ENCODE data around the gene ULK4.

DNA sequence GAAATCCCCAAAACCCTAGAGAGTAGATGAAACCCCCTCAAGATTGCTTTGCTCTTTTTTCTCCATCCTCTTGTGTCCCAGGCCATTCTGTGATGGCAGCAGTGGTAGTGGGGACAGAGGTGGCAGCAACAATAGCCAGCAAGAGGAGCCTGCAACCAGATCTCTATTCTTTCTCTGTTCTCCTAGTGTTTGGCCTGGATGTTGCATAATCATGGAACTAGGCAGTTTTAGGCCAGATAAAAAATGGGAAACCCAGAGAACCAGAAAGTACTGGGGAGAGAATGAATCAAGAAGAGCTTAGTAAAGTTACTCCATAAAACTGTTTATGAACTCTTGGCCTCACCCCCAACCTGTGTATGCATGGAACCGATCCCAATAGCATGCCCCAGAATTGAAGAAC lies 710.3 kb downstream of the ULK4 start:
- no peak for TF ChIP-seq EZH2phosphoT487 (IDR thresholded peaks at IDR 0.05; ENCODE audit: low read depth)
- TF ChIP-seq CTCF (IDR thresholded peaks at IDR 0.05; ENCODE audit: low read depth, low read length) = no peak

Data from OCI-LY3 (cell line).